Hepatocyte (in vitro differentiated cells): Measurements from ENCODE around the gene UTS2. TPM values are rescaled to one million over a fixed set of nuclear protein-coding genes. Genes with fewer than 3 reads are reported as not detected.

Source experiments
- DNase-seq: peaks from one replicate; pipeline ENCODE4 v3.0.0-alpha.2; 2016; ENCODE audit warnings: low spot score
- H2AFZ ChIP-seq: fragments of 200-600 bp; sonication (generic); 2 replicates; pipeline ENCODE4 v1.6.0; 2016; ENCODE audit warnings: antibody characterized with exemption, mild to moderate bottlenecking
- H3K27ac ChIP-seq: fragments of 200-600 bp; sonication (generic); 2 replicates; pipeline ENCODE4 v1.5.1; 2016; ENCODE audit warnings: mild to moderate bottlenecking
- H3K27me3 ChIP-seq: fragments of 200-600 bp; sonication (generic); 2 replicates; pipeline ENCODE4 v1.6.1; 2016
- H3K36me3 ChIP-seq: fragments of 200-600 bp; sonication (generic); replicated peaks from 2 replicates; pipeline ENCODE4 v1.5.1; 2016; ENCODE audit warnings: low read depth; ENCODE audit not compliant: insufficient read depth
- H3K4me1 ChIP-seq: fragments of 200-600 bp; sonication (generic); 2 replicates; pipeline ENCODE4 v1.5.1; 2016; ENCODE audit warnings: mild to moderate bottlenecking, moderate library complexity; ENCODE audit not compliant: insufficient read depth
- H3K4me2 ChIP-seq: fragments of 200-600 bp; sonication (generic); 2 replicates; pipeline ENCODE4 v1.6.0; 2016
- H3K4me3 ChIP-seq: fragments of 200-600 bp; sonication (generic); 2 replicates; pipeline ENCODE4 v1.5.1; 2016; ENCODE audit warnings: mild to moderate bottlenecking
- H3K79me2 ChIP-seq: fragments of 200-600 bp; sonication (generic); 2 replicates; pipeline ENCODE4 v1.6.0; 2017; ENCODE audit warnings: mild to moderate bottlenecking
- H3K9me2 ChIP-seq: fragments of 200-600 bp; sonication (generic); replicated peaks from 2 replicates; pipeline ENCODE4 v1.6.0; 2017; ENCODE audit warnings: mild to moderate bottlenecking; ENCODE audit not compliant: insufficient read depth
- H3K9me3 ChIP-seq: fragments of 200-600 bp; sonication (generic); 2 replicates; pipeline ENCODE4 v1.5.1; 2016; ENCODE audit warnings: low read depth, mild to moderate bottlenecking
- H4K20me1 ChIP-seq: fragments of 200-600 bp; sonication (generic); 2 replicates; pipeline ENCODE4 v1.6.0; 2016; ENCODE audit warnings: mild to moderate bottlenecking; ENCODE audit not compliant: insufficient read depth, poor library complexity, severe bottlenecking
- EZH2 ChIP-seq: fragments of 200-600 bp; sonication (generic); IDR thresholded peaks from 2 replicates; pipeline ENCODE4 v1.6.1; 2016; ENCODE audit warnings: antibody characterized with exemption, mild to moderate bottlenecking, borderline replicate concordance
- EZH2phosphoT487 ChIP-seq: fragments of 200-600 bp; sonication (generic); IDR thresholded peaks from one replicate; pipeline ENCODE4 v1.6.1; 2018; ENCODE audit warnings: antibody characterized with exemption, mild to moderate bottlenecking, low read depth, moderate library complexity; ENCODE audit not compliant: unreplicated experiment, severe bottlenecking
- WGBS: methylation state at CpG from one replicate; pipeline ENCODE4 v1.1.6; 2016; ENCODE audit warnings: low lambda C conversion rate; ENCODE audit errors: missing lambda C conversion rate; 5-methylcytosine and 5-hydroxymethylcytosine counted together
- polyA plus RNA-seq: library from polyadenylated mRNA; unstranded; fragments of >200 nt; fragmentation: Nextera tagmentation; extraction: Ambion mirVana; gene quantifications from 2 replicates; pipeline ENCODE4 v1.2.1, GENCODE V29; 2016
- total RNA-seq: library from RNA; depleted of rRNA; stranded (reverse); fragments of >200 nt; gene quantifications from 2 replicates; pipeline ENCODE4 v1.2.3, GENCODE V29; 2014
- TF ChIP-seq, protein P1 (sequence below): fragments of 200-600 bp; sonication (generic); IDR thresholded peaks from 2 replicates; pipeline ENCODE4 v1.5.1; 2016; ENCODE audit warnings: antibody characterized with exemption, mild to moderate bottlenecking; ENCODE audit not compliant: poor library complexity

The UTS2 gene
- total and polyA plus RNA-seq, 2 experiments from 2014 or later, result 0.29 TPM; not detected in 1

DNA sequence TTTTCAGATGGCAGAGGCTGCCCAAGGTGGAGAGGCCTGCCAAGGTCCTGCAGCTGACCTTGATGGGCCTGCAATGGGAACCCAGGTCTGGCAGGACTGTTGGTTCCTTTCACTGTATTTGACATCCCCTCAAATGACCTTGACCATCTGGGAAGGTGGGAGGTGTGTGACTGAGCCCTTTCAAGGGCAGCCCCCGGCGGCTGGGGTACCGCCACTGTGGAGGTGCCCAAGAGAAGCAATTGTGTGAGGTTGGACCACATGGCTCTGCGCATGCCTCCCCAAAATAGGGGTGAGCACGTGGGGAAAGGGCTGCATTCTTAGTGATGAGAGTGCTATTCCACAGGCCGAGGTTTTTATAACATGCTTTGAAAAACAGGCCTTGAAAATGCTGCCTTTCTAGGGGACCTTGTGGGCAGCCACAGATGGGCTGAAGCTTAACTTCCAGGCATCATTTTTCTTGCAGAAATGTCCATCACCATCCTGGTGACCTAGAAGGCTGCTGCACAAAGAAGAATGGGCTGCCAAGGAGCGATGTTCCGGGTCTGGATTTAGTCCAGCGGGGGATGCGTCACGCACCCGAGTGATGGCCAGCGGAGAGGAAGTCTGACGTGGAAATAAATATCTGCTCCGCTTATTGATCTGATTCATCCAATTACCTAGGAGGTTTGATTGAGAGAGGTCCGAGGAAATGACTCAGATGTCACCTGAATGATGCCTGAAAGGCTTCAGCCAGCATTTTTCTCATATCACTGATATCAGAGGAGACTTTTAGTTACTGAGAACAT, 16.5 kb upstream of the UTS2 start:
- DNase-seq, result no peak
- Histone ChIP-seq H3K4me2 (no peak overlapping the region), H3K27me3 (no peaks in the 10 kb centered on the region), H4K20me1 (no peaks in the 10 kb centered on the region), H3K4me1 (no peaks in the 10 kb centered on the region), H3K36me3 (no peaks in the 10 kb centered on the region), H3K9me2 (no peaks in the 10 kb centered on the region), H3K27ac (no peak overlapping the region), H2AFZ (no peak overlapping the region), H3K4me3 (no peak overlapping the region), H3K79me2 (no peaks in the 10 kb centered on the region), H3K9me3 (no peaks in the 10 kb centered on the region)
- 91% methylated on average over 16 of the region's 16 CpGs for WGBS
- TF ChIP-seq, protein P1, sequence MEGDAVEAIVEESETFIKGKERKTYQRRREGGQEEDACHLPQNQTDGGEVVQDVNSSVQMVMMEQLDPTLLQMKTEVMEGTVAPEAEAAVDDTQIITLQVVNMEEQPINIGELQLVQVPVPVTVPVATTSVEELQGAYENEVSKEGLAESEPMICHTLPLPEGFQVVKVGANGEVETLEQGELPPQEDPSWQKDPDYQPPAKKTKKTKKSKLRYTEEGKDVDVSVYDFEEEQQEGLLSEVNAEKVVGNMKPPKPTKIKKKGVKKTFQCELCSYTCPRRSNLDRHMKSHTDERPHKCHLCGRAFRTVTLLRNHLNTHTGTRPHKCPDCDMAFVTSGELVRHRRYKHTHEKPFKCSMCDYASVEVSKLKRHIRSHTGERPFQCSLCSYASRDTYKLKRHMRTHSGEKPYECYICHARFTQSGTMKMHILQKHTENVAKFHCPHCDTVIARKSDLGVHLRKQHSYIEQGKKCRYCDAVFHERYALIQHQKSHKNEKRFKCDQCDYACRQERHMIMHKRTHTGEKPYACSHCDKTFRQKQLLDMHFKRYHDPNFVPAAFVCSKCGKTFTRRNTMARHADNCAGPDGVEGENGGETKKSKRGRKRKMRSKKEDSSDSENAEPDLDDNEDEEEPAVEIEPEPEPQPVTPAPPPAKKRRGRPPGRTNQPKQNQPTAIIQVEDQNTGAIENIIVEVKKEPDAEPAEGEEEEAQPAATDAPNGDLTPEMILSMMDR, result no peak
- TF ChIP-seq EZH2phosphoT487, result no peak
- no peak for TF ChIP-seq EZH2

DNA sequence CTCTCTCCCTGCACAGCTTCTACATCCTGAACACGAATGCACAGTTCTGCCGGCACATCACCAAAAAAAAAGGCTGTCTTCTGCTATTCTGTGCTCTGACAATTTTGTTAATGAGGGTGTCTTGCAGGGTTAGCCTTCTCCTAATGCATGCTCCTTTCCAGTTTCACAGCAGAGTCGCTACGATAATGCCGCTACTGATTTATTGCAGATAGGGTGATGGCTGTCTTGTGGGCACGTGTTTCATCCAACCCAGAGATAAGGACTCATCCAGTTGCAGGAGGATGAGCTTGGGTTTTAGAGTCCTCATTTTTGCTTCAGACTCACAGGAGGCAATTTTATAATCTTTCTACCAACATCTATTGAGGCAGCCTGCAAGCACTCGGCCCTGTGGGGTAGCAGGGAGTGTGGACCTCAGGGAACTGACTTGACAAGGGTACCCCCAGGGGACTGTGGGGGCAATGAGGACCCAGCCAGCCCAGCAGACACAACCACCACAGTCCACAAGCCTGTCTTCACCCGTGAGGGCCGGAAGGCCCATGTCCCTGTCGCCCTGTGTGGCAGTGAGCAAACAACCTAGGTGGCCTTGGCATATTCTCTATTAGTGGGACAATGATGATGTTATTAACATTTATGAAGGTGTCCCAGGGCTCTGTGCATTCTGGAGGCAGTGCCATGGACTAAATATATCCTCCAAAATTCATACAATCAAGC, 15.4 kb upstream of the UTS2 start:
- WGBS, result 63% methylated on average over 10 of the region's 10 CpGs
- H3K79me2 ChIP-seq, result no peaks in the 10 kb centered on the region
- H4K20me1 ChIP-seq, result no peaks in the 10 kb centered on the region
- H3K4me1 ChIP-seq, result no peaks in the 10 kb centered on the region
- no peak overlapping the region for H2AFZ ChIP-seq
- no peak for DNase-seq
- no peak overlapping the region for H3K4me2 ChIP-seq
- no peak overlapping the region for H3K4me3 ChIP-seq
- H3K27ac ChIP-seq, result no peak overlapping the region
- no peaks in the 10 kb centered on the region for H3K9me3 ChIP-seq
- TF ChIP-seq EZH2phosphoT487, result no peak
- TF ChIP-seq, protein P1, result no peak
- no peak for TF ChIP-seq EZH2
- H3K9me2 ChIP-seq, result no peaks in the 10 kb centered on the region
- H3K27me3 ChIP-seq, result no peaks in the 10 kb centered on the region
- H3K36me3 ChIP-seq, result no peaks in the 10 kb centered on the region

DNA sequence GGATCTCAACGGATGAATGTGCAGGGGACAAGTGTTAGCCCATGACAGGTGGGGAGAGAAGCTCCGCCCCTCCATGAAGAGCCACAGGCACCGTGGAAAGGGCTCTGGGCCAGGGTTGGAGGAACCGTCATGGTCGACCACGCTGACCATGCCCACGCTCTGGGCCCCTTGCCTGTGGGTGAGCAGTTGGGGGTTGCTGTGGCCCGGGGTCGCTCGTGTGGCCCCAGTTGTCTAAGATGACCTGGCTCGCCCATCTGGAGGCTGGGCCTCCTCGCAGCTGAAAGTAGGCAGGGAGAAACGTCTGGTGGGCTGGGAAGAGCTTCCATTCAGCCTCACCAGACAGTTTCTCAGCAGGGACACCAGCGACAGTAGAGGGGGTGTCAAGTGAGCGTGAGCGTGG, 13.1 kb upstream of the UTS2 start:
- H3K9me3 ChIP-seq, result no peaks in the 10 kb centered on the region
- DNase-seq, result no peak
- no peaks in the 10 kb centered on the region for H3K27me3 ChIP-seq
- no peak overlapping the region for H3K4me2 ChIP-seq
- H4K20me1 ChIP-seq, result no peaks in the 10 kb centered on the region
- TF ChIP-seq EZH2 (no peak), EZH2phosphoT487 (no peak)
- TF ChIP-seq, protein P1, result no peak
- H3K4me3 ChIP-seq, result no peak overlapping the region
- H2AFZ ChIP-seq, result no peak overlapping the region
- no peaks in the 10 kb centered on the region for H3K9me2 ChIP-seq
- no peaks in the 10 kb centered on the region for H3K36me3 ChIP-seq
- no peaks in the 10 kb centered on the region for H3K79me2 ChIP-seq
- H3K4me1 ChIP-seq, result no peaks in the 10 kb centered on the region
- no peak overlapping the region for H3K27ac ChIP-seq
- 87% methylated on average over 16 of the region's 16 CpGs for WGBS
